OCI-LY7 (cell line): Measurements from ENCODE around the gene BAMBI.

Experiments used
- EZH2phosphoT487 ChIP-seq: fragments of 200-600 bp; sonication (generic); IDR thresholded peaks from 2 replicates; pipeline ENCODE4 v1.6.1; 2018; ENCODE audit warnings: low read depth, borderline replicate concordance, mild to moderate bottlenecking, mixed run types, antibody characterized with exemption, low read length, moderate library complexity, mixed read lengths
- TF ChIP-seq, protein P1 (sequence below): fragments of 200-600 bp; sonication (generic); conservative IDR thresholded peaks from 2 replicates; pipeline ENCODE4 v1.5.1; 2014; ENCODE audit warnings: mild to moderate bottlenecking, antibody characterized with exemption, low read length, moderate library complexity, mixed read lengths

DNA sequence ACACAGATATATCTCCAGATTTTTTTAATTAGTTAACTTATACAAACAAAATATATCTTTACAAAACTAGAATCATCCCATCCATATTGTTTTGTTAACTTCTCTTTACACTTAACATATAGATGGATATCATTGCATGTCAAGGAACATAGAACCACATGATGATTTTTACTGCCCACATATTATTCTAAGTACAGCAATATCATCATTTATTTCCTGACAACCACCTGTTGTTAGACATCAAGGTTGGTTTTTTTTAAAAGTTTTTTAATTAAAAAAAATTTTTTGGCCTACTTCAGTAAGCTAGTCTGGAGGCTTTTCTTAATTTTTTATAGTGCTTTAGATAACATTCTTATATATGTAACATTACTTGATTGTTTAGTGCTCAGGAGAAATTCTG lies 38.9 kb upstream of the BAMBI start:
- TF ChIP-seq, protein P1, sequence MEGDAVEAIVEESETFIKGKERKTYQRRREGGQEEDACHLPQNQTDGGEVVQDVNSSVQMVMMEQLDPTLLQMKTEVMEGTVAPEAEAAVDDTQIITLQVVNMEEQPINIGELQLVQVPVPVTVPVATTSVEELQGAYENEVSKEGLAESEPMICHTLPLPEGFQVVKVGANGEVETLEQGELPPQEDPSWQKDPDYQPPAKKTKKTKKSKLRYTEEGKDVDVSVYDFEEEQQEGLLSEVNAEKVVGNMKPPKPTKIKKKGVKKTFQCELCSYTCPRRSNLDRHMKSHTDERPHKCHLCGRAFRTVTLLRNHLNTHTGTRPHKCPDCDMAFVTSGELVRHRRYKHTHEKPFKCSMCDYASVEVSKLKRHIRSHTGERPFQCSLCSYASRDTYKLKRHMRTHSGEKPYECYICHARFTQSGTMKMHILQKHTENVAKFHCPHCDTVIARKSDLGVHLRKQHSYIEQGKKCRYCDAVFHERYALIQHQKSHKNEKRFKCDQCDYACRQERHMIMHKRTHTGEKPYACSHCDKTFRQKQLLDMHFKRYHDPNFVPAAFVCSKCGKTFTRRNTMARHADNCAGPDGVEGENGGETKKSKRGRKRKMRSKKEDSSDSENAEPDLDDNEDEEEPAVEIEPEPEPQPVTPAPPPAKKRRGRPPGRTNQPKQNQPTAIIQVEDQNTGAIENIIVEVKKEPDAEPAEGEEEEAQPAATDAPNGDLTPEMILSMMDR = no peak
- no peak for TF ChIP-seq EZH2phosphoT487
